GM12873 (cell line): ENCODE data around the gene TREML2.

ENCODE experiments used
- TF ChIP-seq, protein P1 (sequence below): IDR thresholded peaks from 2 replicates; pipeline ENCODE4 v1.5.1; 2012; ENCODE audit warnings: low read depth, mild to moderate bottlenecking, moderate library complexity, low read length, control low read depth; ENCODE audit not compliant: insufficient read depth; ENCODE audit errors: missing control alignments

Gene TREML2, protein sequence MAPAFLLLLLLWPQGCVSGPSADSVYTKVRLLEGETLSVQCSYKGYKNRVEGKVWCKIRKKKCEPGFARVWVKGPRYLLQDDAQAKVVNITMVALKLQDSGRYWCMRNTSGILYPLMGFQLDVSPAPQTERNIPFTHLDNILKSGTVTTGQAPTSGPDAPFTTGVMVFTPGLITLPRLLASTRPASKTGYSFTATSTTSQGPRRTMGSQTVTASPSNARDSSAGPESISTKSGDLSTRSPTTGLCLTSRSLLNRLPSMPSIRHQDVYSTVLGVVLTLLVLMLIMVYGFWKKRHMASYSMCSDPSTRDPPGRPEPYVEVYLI

DNA sequence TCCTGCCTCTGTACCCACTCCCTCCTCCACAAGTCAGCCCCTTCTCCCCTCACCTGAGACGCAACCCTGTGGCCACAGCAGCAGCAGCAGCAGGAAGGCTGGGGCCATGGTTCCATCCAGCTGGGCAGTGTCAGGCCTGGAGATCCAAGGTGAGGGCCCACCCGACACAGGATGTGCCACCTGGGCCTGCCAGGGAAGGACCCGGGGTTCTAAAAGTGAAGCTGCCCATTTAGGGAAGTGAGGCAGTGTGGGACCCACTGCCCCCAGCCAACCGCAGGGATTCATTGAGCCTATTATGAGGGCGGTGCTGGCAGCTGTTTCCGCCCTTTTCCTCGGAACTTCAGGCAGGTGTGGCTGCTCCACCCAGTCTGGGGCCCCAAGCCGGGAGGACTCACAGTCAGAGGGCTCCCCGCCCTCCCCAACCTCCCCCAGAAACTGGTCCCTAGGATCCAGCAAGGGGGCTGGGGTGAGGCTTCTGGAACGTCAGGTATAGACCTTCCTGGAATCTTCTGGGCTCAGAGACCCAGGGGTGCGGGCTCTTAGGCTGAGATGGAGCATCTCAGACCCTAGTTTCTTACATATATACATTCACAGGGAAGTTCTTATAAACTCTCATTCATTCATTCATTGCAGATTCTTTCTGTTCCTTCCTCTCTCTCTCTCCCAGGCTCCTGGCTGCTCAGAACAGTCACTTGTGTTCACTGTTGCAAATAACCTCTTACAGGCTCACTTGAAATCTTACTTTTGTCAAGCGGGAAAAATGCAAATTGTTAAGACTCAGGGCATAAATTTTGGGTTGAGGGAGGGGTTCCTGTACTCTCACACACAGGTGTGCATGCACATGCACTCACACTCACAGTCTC, at the start of gene TREML2:
Gene TREML2 (minus strand): TSS at position 249 of the 863 bp plus-strand sequence. CDS start 141 bp downstream, at position 108.
- TF ChIP-seq, protein P1, sequence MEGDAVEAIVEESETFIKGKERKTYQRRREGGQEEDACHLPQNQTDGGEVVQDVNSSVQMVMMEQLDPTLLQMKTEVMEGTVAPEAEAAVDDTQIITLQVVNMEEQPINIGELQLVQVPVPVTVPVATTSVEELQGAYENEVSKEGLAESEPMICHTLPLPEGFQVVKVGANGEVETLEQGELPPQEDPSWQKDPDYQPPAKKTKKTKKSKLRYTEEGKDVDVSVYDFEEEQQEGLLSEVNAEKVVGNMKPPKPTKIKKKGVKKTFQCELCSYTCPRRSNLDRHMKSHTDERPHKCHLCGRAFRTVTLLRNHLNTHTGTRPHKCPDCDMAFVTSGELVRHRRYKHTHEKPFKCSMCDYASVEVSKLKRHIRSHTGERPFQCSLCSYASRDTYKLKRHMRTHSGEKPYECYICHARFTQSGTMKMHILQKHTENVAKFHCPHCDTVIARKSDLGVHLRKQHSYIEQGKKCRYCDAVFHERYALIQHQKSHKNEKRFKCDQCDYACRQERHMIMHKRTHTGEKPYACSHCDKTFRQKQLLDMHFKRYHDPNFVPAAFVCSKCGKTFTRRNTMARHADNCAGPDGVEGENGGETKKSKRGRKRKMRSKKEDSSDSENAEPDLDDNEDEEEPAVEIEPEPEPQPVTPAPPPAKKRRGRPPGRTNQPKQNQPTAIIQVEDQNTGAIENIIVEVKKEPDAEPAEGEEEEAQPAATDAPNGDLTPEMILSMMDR = no peak

DNA sequence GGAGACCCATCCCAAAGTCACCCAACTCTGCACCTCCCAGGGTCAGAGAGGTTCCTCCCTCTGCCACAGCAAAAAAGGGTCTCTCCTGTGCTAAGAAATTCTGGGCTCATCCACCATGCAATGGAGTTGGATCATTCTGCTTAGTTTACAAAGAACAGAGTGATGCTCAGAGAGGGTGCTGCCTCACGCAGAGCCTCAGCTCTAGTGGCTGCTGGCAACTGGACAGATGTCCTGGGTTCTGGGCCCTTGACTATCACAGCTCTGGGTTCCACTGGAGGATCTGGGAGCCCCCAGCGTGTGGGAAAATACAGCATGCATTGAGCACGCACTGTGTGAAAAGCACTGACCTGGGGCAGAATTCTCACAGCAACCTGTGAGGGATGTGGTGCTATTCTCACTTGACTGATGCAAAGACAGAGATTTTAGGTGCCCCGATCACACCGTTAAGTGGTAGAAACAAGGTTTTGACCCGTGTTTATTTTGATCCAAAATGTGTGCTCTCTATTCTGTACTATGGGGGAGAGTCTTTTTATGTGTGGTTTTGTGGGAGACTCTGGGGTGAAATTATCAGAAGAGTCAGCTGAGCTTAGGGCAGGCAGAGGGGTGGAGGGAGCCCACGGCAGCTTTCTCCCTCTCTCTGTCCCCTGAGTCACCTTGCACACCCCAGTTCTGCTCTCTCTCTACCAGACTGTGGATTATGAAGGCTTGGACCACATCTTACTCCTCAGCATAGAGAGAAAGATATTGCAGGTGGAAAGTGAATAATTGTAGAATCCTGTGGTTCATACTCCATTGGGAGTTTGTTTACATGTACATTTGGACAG, 47.1 kb upstream of the TREML2 start:
- TF ChIP-seq, protein P1 = no peak

DNA sequence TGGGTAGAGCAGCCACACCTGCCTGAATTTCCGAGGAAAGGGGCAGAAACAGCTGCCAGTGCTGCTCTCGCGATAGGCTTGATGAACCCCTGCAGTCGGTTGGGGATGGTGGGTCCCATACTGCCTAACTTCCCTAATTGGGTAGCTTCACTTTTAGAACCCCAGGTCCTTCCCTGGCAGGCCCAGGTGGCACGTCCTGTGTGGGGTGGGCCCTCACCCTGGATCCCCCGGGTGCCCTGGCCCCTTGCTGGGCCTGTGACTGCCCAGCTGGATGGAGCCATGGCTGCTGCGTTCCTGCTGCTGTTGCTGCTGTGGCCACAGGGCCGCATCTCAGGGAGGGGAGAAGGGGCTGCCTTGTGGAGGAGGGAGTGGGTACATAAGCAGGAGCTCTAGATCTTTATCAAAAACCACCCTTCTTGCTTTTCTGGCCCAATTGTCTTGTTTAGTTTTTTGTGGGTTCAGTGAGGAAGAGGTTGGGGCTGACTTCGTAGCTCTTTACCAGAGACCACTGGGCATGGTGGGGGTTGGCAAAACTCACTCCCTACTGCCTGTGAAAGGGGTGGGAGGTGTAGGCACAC, 46.4 kb upstream of the TREML2 start:
- TF ChIP-seq, protein P1 = no peak

DNA sequence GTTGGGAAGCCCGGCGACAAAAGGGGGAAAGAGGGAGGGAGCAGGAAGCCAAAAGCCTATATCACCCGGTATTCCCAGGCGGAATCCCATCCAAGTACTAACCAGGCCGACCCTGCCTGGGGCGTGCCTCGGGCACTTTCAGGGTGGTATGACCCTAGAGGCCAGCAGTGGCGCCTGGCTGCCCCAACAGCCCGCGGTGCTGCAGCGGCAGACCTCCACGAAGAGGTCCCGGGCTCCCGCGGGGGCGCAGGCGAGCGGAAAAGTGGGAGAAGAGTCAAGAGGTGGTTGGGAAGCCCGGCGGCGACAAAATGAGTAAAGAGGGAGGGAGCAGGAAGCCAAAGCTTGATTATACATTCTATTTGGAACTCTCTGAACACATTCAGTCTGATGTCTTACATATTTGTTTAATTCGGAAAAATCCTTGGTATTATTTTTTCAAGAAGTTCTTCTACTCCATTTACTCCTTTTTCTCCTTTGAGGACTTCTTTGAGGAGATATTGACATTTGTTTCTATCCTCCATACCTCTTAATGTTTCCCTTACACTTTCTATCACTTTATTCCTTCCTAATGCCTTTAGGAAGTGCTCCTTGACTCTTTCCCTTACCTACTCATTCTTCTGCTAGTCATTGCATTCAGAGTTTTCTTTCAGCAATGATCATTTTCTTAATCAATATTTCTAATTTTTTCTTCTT, 38.7 kb upstream of the TREML2 start:
- TF ChIP-seq, protein P1 = no peak

DNA sequence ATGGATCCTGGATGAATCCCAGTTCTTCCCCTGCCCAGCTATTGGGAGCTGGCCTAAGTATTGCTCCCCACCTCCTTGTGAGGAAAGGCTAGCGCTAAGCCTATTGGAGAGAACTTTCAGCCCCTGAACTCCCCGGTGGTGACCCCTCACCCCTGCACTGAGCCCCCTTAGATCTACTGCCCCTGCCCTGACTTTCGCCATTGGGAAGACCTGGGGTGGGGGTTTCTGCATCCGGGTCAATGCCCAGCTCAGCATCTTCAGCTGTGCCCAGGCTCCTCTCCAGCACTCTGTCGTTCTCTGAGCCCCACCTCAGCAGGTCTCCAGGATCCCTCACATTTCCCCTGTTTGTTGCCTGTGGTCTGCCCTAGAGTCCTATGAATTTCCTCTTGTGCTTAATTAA, 36.2 kb upstream of the TREML2 start:
- TF ChIP-seq, protein P1 = no peak

DNA sequence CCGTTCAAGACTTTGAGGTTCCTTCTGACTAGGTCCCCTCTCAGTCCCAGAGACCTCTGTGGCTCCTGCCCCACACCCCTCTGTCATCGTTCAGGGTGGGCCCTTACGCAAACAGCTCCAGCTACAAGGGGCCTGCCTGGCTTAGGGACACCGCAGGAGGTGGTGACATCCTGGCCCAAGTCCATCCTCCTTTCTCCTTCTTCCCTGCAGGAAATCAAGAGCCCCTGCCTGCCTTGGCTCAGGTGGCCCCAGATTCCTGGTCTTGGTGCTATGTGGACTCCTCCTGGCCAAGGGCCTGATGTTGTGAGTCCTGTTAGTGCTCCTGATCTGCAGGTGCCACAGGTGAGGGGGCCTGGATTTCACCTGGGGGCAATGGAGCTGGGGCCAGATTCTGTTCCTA, 35.3 kb upstream of the TREML2 start:
- TF ChIP-seq, protein P1 = no peak
